Brain pericyte (primary cell): ENCODE results near the gene STX8.

Source experiments
- DNase-seq: peaks from one replicate; pipeline ENCODE4 v3.0.0-alpha.2; 2012; ENCODE audit warnings: low read depth, low spot score

STX8 gene

GRCh38 chr17:9209781-9210370, 365.7 kb downstream of the STX8 start:
- DNase-seq = no peak

- DNase-seq = no peak
Observed at GRCh38 chr17:9209347-9209746, 366.3 kb downstream of the STX8 start.

GRCh38 chr17:9208381-9209105, 367.1 kb downstream of the STX8 start:
- DNase-seq = no peak

- DNase-seq = no peak
Observed at GRCh38 chr17:9206741-9207332, 368.8 kb downstream of the STX8 start.

GRCh38 chr17:9206410-9206703, 369.3 kb downstream of the STX8 start:
- DNase-seq = no peak

GRCh38 chr17:9205520-9206409, 369.9 kb downstream of the STX8 start:
- no peak for DNase-seq

GRCh38 chr17:9204637-9205329, 370.8 kb downstream of the STX8 start:
- no peak for DNase-seq

GRCh38 chr17:9203771-9204425, 371.7 kb downstream of the STX8 start:
- DNase-seq = no peak

- DNase-seq = no peak
Observed at GRCh38 chr17:9202532-9202931, 373.1 kb downstream of the STX8 start.

- no peak for DNase-seq
Observed at GRCh38 chr17:9200699-9201359, 374.8 kb downstream of the STX8 start.
